SIG-M5 treated with dmso at 0.1 percent for 504 hours (cell line): Measurements from ENCODE around the gene LARP1B.
"Not testable (repeated sequence)": the region's sequence is repeated elsewhere in the genome, so short reads cannot be mapped to it uniquely, and the experiment has no call there.

Source experiments
- DNase-seq: peaks from one replicate; lab custom pipeline; 2025; ENCODE audit not compliant: unreplicated experiment; lab: John Stamatoyannopoulos, UW

The LARP1B gene

DNA sequence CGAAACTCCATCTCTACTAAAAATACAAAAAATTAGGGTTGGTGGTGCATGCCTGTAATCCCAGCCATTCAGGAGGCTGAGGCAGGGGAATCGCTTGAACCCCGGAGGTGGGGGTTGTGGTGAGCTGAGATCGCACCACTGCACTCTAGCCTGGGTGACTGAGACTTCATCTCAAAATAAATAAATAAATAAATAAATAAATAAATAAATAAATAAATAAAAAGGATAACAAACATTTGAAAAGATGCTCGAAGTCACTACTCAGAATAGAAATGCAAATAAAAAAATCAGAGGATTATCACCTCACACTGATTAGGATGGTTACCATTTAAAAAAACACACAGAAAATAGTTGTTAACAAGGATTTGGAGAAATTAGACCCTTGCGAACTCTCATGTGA lies 73.8 kb downstream of the LARP1B start:
- DNase-seq: no peak

DNA sequence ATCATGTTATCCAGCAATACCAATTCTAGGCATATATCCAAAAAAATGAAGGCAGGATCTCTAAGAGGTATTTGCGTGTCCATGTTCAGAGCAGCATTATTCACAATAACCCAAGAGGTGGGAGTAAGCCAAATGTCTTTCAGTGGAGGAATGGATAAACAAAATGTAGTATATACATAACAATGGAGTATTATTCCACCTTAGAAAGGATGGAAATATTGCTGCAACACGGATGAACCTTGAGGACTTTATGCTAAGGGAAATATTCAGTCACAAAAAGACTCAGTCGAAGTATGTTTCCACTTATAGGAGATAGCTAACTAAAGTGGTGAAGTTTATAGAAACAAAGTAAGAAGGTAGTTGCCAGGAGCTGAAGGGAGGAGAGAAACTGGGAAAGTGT lies 74.3 kb downstream of the LARP1B start:
- no peak for DNase-seq

DNA sequence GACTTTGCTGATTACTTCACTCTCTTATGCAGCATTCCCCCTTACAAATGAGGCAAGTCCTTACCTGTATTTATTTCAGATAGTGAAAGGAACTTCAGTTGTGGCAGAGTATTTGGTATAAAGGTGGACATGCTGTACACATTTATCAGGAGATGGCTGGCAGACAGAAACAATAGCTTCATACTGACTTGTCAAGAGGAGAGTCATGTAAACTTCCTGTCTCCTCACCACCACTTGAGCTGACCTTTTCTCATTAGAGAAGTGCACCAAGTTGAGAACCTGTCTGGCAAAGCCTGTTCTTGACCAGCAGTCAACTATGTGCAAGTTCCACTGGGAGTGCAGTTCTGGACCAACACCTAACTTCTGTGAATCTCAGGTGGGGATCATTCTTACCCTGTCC lies 80.8 kb downstream of the LARP1B start:
- no peak for DNase-seq

DNA sequence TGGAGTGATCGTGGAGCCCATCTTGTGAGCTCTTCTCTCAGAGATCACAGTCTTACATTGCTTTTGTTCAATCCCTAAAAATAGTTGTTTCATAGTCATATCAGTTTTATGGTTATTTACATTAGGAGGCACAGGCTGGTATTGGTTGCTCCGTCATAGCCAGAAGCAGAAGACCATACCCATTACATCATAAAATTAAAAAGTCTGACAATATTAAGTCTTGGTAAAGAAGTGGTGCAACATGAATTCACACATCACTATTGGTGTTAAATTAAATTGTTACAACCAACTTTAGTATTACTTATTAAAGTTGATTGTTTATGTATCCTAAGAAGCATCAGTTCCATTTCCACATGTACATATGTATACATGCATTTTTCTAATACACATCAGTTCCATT lies 84.6 kb downstream of the LARP1B start:
- DNase-seq: no peak

DNA sequence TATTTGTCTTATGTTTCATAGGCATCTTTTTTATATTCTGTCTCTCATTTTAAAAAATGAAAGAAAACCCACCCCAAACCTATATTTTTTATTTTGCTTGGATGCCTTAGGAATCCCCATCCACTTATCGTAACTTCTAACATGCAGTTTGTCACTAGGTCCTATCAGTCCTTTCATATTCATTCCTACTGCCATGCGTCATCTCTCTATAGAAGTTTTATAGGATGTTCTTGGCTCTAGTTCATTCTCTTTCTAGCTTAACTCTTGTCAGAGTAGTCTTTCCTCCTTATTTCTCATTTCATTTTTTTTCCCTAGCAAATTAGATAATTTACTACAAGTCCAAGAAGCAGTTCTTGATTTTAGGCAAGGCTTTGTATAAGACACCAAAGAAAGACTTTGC lies 92.7 kb downstream of the LARP1B start:
- DNase-seq: no peak

DNA sequence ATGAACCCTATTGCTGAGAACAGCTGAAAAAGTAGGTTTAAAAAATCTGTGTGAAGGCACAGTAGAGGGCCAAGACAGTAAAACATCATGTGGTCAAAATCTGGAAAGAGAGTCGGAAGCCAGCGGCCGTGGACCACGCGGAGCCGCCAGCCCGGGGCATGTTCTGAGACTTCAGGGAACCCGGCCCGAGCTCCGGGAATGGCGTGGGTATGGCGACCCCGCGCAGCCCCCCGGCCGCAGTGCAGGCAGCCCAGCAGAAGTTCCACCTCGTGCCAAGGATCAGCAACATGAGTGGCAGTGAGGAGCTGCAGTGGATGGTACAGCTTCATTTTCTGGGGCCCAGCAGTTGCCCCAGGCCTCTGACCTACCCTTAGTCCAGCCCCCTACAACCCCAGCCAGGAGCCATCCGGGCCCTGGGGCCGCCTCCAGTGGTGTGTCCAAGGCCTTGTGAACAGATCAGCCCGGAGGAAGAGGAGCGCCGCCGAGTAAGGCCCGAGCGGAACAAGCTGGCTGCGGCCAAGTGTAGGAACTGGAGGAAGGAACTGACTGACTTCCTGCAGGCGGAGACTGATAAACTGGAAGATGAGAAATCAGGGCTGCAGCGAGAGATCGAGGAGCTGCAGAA lies 94.2 kb downstream of the LARP1B start:
- no peak for DNase-seq

DNA sequence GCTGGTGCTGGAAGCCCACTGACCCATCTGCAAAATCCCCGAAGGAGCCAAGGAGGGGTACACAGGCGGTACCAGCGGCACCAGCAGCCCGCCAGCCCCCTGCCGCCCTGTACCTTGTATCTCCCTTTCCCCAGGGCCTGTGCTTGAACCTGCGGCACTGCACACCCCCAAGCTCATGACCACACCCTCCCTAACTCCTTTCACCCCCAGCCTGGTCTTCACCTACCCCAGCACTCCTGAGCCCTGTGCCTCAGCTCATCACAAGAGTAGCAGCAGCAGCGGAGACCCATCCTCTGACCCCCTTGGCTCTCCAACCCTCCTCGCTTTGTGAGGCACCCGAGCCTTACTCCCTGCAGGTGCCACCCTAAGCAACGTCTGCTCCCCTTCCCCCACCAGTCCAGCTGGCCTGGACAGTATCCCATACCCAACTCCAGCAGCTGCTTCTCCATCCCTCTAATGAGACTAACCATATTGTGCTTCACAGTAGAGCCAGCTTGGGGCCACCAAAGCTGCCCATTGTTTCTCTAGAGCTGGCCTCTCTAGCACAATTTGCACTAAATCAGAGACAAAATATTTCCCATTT lies 94.9 kb downstream of the LARP1B start:
- no peak for DNase-seq

DNA sequence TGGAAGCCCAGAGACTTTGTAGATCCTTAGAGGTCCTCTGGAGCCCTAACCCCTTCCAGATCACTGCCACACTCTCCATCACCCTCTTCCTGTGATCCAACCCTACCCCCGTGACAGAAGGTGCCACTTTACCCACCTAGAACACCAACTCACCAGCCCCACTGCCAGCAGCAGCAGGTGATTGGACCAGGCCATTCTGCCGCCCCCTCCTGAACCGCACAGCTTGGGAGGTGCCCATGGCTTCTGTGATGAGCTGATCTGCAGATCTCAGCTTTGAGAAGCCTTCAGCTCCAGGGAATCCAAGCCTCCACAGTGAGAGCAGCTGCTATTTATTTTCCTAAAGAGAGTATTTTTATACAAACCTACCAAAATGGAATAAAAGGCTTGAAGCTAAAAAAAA lies 95.4 kb downstream of the LARP1B start:
- DNase-seq: not testable (repeated sequence)

DNA sequence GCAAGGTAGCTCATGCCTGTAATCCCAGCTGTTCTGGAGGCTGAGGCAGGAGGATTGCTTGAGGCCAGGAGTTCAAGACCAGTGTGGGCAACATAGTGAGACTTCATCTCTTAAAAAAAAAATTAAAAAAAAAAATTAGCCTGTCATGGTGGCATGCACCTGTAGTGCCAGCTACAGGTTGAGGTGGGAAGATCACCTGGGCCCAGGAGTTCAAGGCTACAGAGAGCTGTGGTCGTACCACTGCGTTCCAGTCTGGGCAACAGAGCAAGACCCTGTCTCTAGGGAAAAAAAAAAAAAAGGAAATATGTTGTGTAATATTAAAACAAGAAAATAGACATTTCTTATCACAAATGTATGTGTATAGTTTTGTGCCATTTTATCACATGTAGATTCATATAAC lies 97.8 kb downstream of the LARP1B start:
- no peak for DNase-seq

DNA sequence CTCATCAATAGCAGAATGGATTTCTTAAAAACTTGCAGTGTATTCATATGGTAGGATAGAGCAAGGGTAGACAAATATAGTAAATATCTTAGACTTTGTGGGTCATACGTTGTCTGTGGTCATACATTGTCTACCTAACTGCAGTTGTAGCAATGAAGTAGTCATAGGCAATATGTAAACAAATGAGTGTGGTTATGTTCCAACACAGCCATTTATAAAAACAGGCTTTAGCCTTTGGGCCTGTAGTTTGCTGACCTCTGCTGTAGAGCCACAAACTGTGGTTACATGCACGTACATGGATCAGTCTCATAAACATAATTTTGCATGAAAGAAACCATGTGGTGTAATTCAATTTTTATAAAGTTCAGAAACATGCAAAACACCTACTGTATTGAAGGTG lies 98.9 kb downstream of the LARP1B start:
- DNase-seq: no peak

DNA sequence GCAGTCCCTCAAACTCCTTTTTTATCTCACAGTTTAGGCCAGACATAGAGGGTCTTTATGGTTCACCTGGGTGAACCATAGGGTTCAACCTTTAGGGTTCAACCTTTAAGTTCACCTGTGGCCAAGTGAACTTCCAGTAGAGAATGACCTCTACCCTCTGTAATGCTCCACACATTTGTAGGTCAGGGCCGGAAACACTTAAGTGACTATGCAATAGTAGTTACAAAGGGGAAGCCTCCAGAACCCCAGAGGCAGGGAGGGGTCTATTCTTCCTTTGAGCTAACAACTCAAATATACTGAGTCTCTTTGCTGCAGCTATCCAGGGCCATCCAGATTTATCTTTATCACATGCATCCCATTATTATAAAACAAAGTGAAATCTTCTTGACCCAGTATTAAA lies 100.0 kb downstream of the LARP1B start:
- no peak for DNase-seq

DNA sequence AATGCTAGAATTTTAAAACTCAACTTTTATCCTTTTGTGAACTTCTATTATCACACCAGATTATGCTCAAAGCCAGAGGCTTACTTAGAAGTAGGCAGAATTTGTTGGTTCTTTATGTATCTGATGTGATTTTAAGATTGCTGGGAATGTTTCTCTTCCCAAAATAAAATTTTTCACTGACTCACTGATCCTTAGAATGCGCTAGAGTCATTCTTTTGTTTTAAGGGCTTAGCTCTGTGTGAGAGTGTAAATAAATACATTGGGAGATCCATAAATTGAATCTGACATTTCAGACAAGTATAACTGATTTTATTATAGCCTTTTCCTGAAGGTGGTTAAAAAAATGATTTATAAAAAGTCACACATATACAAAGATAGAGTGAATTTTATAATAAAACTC lies 101.3 kb downstream of the LARP1B start:
- no peak for DNase-seq

DNA sequence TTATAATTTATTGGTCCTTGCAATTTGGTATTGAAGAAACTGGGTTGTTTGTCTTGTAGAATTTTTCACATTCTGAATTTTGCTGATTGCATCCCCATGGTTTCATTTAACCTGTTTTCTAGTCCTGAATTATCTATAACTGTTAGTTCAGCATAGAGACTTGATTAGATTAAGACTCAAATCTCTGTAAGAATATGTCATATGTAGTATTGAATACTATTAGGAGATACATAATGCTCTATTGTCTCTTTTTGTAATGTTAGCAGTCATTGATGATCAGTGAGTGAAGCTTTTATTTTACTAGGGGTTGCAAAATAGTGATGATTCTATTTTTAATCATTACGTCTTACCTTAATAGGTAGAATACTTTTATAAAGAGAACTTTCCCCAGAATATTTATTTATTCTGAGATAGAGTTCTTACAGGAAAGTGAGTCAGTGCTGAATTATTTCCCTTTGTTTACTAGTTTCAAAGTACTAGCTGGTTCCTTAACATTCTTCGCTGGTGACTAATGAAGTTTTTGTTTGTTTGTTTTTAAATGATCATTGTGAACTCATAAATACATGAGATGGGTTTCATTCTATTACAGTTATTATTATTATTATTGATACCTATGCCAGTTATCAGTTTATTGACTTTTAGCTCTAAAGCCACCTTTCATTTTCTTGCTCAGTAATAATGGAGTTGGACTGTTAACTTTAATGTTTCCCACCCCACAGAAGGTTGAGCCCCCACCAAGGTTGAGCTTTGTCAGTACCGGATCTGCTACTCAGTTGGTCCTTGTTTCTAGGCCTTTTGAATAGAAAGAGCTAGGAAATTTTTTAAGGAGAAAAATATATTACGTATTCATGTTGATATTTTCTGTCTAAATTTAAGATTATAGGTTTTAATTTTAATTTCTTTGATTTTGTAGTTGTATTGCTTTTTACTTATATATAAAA lies 102.3 kb downstream of the LARP1B start:
- no peak for DNase-seq

DNA sequence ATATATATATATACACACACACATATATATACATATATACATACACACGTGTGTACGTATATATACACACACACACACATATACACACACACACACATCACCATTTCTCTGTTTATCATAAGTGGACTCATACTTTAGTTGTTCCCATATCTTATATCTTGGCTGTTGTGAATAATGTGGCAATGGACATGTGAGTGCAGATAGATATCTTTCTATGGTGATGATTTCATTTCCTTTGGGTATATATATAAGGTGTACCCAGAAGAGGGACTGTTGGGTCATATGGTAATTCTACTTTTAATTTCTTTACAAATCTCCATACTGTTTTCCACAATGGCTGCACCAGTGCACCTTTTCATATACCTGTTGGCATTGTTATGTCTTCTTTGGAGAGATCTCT lies 105.9 kb downstream of the LARP1B start:
- DNase-seq: no peak

DNA sequence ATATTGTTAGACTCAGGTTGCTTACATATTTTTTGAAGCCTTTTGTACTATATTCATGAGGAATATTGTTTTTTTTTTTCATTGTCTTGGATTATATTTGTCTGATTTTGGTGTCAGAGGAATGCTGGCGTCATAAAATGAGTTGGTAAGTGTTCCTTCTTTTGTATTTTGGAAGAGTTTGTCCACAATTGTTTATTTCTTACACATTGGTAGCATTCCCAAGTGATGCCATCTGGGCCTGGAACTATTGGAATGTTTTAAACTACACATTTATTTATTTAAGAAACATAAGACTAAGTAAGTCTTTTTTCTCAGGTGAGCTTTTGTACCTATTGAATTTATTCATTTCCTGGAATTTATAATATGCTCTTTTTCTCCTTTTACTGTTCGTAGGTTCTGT lies 107.6 kb downstream of the LARP1B start:
- no peak for DNase-seq

DNA sequence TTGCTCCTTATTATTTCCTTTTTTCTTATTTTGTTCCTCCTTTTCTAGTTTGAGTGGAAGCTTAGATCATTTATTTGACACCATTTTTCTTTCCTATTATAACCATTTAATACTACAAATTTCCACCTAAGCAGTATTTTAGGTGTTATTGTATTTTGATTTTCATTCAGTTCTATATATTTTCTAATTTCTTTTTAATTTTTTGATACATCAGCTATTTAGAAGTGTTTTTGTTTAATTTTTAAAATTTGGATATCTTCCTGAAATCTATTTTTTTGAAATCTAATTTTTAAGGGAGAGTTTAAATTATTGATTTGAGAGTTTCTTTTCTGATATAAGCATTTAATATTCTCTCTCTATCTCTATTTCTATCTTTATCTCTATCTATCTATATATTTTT lies 108.1 kb downstream of the LARP1B start:
- no peak for DNase-seq

DNA sequence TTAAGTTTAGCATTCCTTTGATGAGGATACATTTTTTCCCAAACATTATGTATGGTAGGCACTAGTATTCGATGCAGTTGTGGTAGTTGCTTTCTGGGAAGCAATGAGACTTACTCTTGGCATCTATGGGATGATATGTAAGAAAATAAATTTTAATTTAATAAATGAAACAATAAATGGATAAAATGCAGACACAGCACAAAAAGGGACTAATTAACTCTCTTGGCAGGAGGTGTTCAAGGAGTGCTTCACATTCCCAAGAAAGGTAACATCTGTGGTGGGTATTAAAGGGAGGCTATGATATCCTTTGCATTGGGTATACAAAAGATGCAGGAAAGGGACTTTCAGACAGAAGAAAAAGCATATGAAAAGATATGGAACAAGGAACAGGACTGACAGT lies 115.5 kb downstream of the LARP1B start:
- DNase-seq: no peak

DNA sequence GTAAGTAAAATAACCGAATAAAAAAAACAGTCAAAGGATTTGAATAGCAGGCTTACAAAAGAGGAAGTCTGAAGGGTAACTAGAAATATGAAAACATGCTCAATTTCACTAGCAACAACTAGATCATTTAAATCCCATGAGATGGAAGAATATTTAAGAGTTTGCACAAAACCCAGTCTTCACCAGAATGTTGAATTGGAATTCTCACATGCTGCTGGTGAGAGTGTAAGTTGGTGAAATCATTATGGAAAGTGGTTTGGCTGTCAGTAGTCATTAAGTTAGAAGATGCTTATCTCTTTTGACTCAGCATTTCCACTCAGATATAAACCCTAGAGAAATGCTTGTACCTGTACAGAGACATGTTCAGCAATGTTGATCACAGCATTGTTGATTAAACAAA lies 116.4 kb downstream of the LARP1B start:
- DNase-seq: no peak

DNA sequence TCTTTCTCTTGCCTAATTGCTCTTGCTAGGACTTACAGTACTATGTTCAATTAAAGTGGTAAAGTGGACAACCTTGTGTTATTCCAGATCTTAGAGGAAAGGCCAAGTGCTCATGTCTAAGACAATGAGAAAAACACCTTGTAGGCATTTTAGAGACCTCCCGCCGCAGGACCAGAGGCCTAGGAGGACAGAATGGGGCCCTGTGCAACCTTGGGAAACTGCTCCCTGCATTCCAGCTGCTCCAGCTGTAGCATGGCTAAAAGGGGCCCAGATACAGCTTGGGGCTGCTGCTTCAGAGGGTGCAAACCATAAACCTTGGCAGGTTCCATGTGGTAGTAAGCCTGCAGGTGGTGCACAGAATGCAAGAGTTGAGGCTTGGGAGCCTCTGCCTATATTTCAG lies 125.5 kb downstream of the LARP1B start:
- DNase-seq: no peak

DNA sequence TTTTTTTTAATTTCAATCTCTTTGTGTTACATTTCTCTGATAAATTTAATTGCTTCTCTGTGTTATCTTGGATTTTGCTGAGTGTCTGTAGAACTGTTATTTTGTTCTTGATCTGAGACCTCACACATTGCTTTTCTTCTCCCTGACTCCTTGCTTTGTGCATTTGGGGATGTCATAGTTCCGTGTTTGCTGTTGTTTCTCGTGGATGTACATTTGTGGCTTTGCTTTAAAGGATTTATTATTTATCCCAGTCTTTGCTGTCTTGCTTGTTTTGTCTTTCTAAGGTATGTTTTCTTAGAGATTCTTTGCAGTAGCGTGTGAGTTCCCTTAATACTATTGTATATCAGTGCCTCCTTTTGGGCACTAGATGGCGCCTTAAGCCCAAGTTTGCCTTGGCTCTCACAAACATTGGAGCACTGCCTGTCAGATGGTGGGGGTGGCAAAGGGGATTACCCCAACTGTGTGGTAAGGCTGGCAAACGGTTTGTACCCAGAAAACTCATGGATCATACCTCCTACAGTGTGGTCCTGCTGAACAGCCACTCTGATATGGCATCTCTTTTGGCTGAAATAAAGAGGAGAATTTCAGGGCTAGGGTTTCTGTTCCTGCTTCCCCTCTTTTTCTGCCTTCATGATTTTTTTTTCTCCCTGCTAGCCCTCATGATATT lies 130.1 kb downstream of the LARP1B start:
- peak; percentile 59 for DNase-seq

DNA sequence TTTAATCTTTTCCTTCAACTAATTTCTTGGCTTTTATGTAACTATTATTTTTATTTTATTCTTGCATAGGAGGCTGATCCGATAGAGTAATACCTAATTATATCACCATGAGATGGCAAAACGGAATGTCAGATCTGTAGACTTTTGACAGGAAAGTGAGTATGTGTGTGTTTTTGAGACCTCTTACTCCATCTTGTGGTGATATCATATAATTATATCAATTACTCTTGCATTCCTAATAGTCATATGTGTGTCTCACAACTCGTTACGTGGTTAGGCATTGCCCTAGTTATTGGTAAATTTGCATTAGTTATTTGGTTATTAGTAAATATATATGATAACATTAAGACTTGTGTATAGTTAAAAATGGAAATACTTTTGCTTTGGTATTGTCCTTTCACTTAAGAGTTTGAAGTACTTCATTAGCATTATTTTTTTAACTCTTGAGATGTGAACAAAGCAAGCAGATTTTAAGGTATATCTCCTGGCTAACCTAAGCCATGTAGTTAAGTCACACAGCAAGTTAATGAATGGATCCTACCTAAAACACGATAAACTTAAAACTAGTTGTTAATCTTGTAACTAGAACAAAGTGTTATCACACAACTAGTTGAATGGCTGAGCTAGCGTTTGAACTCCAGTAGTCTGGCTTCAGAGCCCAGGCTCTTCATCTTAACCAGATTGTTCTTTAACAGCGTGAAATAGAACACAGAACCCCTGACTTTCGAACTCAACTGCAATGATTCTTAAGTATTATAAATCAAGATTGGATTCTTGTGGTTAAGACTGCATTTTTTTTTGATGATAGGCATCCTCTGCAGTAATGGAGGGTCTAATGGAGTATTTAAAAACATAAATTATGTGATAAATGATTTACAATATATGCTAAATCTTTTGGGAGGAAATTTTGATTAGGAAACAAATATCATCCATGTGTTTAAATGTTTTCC lies 159.4 kb downstream of the LARP1B start:
- DNase-seq: peak; percentile 57
